Activated T-helper 9 cell treated with anti-CD3 and anti-CD28 coated beads, Interleukin-2, amount 50 U/mL, for 16 hours (primary cell): ENCODE data around the gene AMPD1.

ENCODE experiments used
- DNase-seq: peaks from one replicate; pipeline ENCODE4 v3.0.0-alpha.2; 2020; ENCODE audit warnings: low read depth

Gene AMPD1

DNA sequence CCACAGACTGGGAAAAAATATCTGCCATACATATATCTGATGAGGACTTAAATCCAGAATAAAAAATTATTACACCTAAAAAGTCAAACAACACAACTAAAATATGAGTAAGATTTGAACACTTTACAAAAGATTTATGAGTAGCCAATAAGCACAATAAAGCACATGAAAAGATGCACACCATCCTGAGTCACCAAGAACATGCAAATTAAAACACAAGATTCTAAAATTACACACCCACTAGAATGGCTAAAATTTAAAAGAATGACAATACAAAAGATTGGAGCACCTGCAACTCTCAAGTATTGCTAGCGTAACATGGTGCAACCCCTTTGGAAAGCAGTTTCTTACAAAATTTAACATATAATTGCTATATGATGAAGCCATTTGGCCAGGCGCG lies 56.4 kb downstream of the AMPD1 start:
- no peak for DNase-seq

DNA sequence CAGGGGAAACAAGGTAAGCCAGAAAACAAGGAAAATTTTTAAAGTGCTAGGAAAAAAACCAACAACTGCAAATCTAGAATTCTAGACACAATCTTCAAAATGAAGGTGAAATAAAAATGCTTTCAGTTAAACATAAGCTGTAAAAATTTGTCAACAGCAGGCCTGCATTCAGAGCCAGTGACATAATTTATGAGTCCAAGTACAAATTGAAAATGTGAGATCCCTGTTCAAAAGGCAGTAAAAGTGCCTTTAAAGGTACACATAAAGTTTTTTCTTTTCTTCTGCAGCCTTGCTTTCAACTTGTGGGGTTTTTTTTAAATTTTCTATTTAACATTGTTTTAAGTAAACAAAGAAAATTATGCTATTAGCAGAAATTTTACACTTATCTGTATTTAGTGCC lies 62.9 kb downstream of the AMPD1 start:
- DNase-seq = no peak

- DNase-seq = no peak
Measured at GRCh38 chr1:114627107-114627506, 68.2 kb downstream of the AMPD1 start.

DNA sequence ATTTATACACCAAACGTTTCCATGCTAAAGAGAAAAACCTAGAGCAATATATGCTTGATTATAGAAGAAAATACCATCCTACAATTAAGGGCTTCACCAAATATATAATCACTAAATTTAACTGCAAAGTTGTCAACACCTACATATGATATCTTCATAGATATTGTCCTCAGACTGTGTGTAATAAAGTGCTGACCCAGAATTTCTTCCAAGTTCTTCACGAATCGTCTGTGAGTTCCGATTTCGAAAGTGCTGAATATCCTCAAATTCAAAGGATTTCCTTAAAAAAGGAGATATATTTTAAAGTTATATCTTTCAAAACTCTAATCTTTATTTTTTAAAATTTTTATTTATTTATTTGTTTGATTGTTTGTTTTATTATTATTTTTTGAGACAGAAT lies 72.0 kb downstream of the AMPD1 start:
- no peak for DNase-seq
